Measurements from ENCODE around the gene KCNC4. TPM values are rescaled to one million over a fixed set of nuclear protein-coding genes. Genes with fewer than 3 reads are reported as not detected.

The KCNC4 gene
- total RNA-seq, 5 donors from 2014 or later (not counting 1 experiment from before 2014, with no cell fraction given), result 11.0 to 19.4 (median 15.0) TPM

- Histone ChIP-seq H3K4me3 (ENCODE audit: control insufficient read depth in 1 of 2, extremely low read depth in 1 of 2, low read length in 1 of 2) (no peak overlapping the region), H3K27ac (ENCODE audit: low read length) (no peak overlapping the region), H3K4me1 (ENCODE audit: control insufficient read depth in 1 of 2, extremely low read depth in 1 of 2, insufficient read depth in 2 of 2, low read length in 2 of 2) (no peaks in the 10 kb centered on the region), H3K27me3 (replicated peaks in 1 of 2; ENCODE audit: control insufficient read depth in 2 of 2, extremely low read depth in 1 of 2, insufficient read depth in 2 of 2, low read length in 1 of 2) (peaks cover 0 to 28% of the 10 kb centered on the region in 2 experiments), H3K36me3 (ENCODE audit: control insufficient read depth in 2 of 2, extremely low read depth in 1 of 2, insufficient read depth in 1 of 2, low read length in 1 of 2) (no peaks in the 10 kb centered on the region), H3K9me3 (no peaks in the 10 kb centered on the region)
- Mint-ChIP-seq H3K27me3 (peaks cover 6 to 19% of the 10 kb centered on the region in 2 donors), H3K27ac (no peak overlapping the region), H3K36me3 (no peaks in the 10 kb centered on the region), H3K4me1 (no peaks in the 10 kb centered on the region), H3K9me3 (no peaks in the 10 kb centered on the region), H3K4me3 (no peak overlapping the region)
- DNase-seq (no peak), ATAC-seq (replicated peaks in 1 of 4) (no peak)
- CTCF ChIA-PET, result no interaction called here
- POLR2A ChIA-PET, result no interaction called here
- 83% methylated on average over 3 of the region's 6 CpGs for WGBS (ENCODE audit: insufficient coverage)
Measured at GRCh38 chr1:110165761-110166231, 44.3 kb upstream of the KCNC4 start.

GRCh38 chr1:110166861-110167260 is 43.3 kb upstream of the KCNC4 start:
- ATAC-seq (replicated peaks in 1 of 4) (no peak), DNase-seq (no peak)
- 69% methylated on average over 8 of the region's 11 CpGs for WGBS (ENCODE audit: insufficient coverage)
- no peak overlapping the region for H3K27ac ChIP-seq (ENCODE audit: low read length)
- ChIA-PET CTCF (no interaction called here), POLR2A (no interaction called here)
- H3K4me3 ChIP-seq (ENCODE audit: control insufficient read depth in 1 of 2, extremely low read depth in 1 of 2, low read length in 1 of 2), result no peak overlapping the region
- no peaks in the 10 kb centered on the region for H3K4me1 ChIP-seq (ENCODE audit: control insufficient read depth in 1 of 2, extremely low read depth in 1 of 2, insufficient read depth in 2 of 2, low read length in 2 of 2)
- Mint-ChIP-seq H3K4me3 (no peak overlapping the region), H3K9me3 (no peaks in the 10 kb centered on the region), H3K27ac (no peak overlapping the region), H3K36me3 (no peaks in the 10 kb centered on the region), H3K27me3 (peaks cover 12 to 19% of the 10 kb centered on the region in 2 donors), H3K4me1 (no peaks in the 10 kb centered on the region)
- peaks cover 0 to 33% of the 10 kb centered on the region in 2 experiments for H3K27me3 ChIP-seq (replicated peaks in 1 of 2; ENCODE audit: control insufficient read depth in 2 of 2, extremely low read depth in 1 of 2, insufficient read depth in 2 of 2, low read length in 1 of 2)
- H3K9me3 ChIP-seq, result no peaks in the 10 kb centered on the region
- no peaks in the 10 kb centered on the region for H3K36me3 ChIP-seq (ENCODE audit: control insufficient read depth in 2 of 2, extremely low read depth in 1 of 2, insufficient read depth in 1 of 2, low read length in 1 of 2)

- H3K36me3 Mint-ChIP-seq, result no peaks in the 10 kb centered on the region
- DNase-seq, result no peak
- H3K4me1 ChIP-seq (ENCODE audit: control insufficient read depth in 1 of 2, extremely low read depth in 1 of 2, insufficient read depth in 2 of 2, low read length in 2 of 2), result no peaks in the 10 kb centered on the region
- no peaks in the 10 kb centered on the region for H3K4me1 Mint-ChIP-seq
- H3K27ac ChIP-seq (ENCODE audit: low read length), result no peak overlapping the region
- WGBS (ENCODE audit: insufficient coverage), result 66% methylated on average over 10 of the region's 13 CpGs
- POLR2A ChIA-PET, result no interaction called here
- no peak for ATAC-seq (replicated peaks in 1 of 4)
- no peaks in the 10 kb centered on the region for H3K9me3 Mint-ChIP-seq
- peaks cover 7 to 14% of the 10 kb centered on the region in 2 donors for H3K27me3 Mint-ChIP-seq
- no peak overlapping the region for H3K27ac Mint-ChIP-seq
- peaks cover 0 to 35% of the 10 kb centered on the region in 2 experiments for H3K27me3 ChIP-seq (replicated peaks in 1 of 2; ENCODE audit: control insufficient read depth in 2 of 2, extremely low read depth in 1 of 2, insufficient read depth in 2 of 2, low read length in 1 of 2)
- CTCF ChIA-PET, result no interaction called here
- no peaks in the 10 kb centered on the region for H3K9me3 ChIP-seq
- H3K4me3 ChIP-seq (ENCODE audit: control insufficient read depth in 1 of 2, extremely low read depth in 1 of 2, low read length in 1 of 2), result no peak overlapping the region
- H3K36me3 ChIP-seq (ENCODE audit: control insufficient read depth in 2 of 2, extremely low read depth in 1 of 2, insufficient read depth in 1 of 2, low read length in 1 of 2), result no peaks in the 10 kb centered on the region
- H3K4me3 Mint-ChIP-seq, result no peak overlapping the region
Measured at GRCh38 chr1:110170766-110171733, 39.1 kb upstream of the KCNC4 start.

GRCh38 chr1:110172001-110172400 is 38.1 kb upstream of the KCNC4 start:
- no peaks in the 10 kb centered on the region for H3K9me3 Mint-ChIP-seq
- peaks cover 0 to 42% of the 10 kb centered on the region in 2 experiments for H3K27me3 ChIP-seq (replicated peaks in 1 of 2; ENCODE audit: control insufficient read depth in 2 of 2, extremely low read depth in 1 of 2, insufficient read depth in 2 of 2, low read length in 1 of 2)
- DNase-seq (no peak), ATAC-seq (replicated peaks in 1 of 4) (no peak)
- 71% methylated on average over 6 of the region's 10 CpGs for WGBS (ENCODE audit: insufficient coverage)
- H3K27ac ChIP-seq (ENCODE audit: low read length), result no peak overlapping the region
- no peaks in the 10 kb centered on the region for H3K9me3 ChIP-seq
- no peak overlapping the region for H3K4me3 Mint-ChIP-seq
- no peaks in the 10 kb centered on the region for H3K36me3 ChIP-seq (ENCODE audit: control insufficient read depth in 2 of 2, extremely low read depth in 1 of 2, insufficient read depth in 1 of 2, low read length in 1 of 2)
- no peaks in the 10 kb centered on the region for H3K4me1 ChIP-seq (ENCODE audit: control insufficient read depth in 1 of 2, extremely low read depth in 1 of 2, insufficient read depth in 2 of 2, low read length in 2 of 2)
- CTCF ChIA-PET, result no interaction called here
- H3K27ac Mint-ChIP-seq, result no peak overlapping the region
- no peaks in the 10 kb centered on the region for H3K36me3 Mint-ChIP-seq
- peaks cover 7 to 14% of the 10 kb centered on the region in 2 donors for H3K27me3 Mint-ChIP-seq
- POLR2A ChIA-PET, result no interaction called here
- no peak overlapping the region for H3K4me3 ChIP-seq (ENCODE audit: control insufficient read depth in 1 of 2, extremely low read depth in 1 of 2, low read length in 1 of 2)
- H3K4me1 Mint-ChIP-seq, result no peaks in the 10 kb centered on the region

- Mint-ChIP-seq H3K4me1 (no peaks in the 10 kb centered on the region), H3K27ac (no peak overlapping the region), H3K4me3 (no peak overlapping the region), H3K9me3 (peaks cover 0 to 2% (median 0%) of the 10 kb centered on the region in 3 donors), H3K27me3 (peaks cover 7 to 14% of the 10 kb centered on the region in 2 donors), H3K36me3 (no peaks in the 10 kb centered on the region)
- no peak overlapping the region for H3K4me3 ChIP-seq (ENCODE audit: control insufficient read depth in 1 of 2, extremely low read depth in 1 of 2, low read length in 1 of 2)
- H3K36me3 ChIP-seq (ENCODE audit: control insufficient read depth in 2 of 2, extremely low read depth in 1 of 2, insufficient read depth in 1 of 2, low read length in 1 of 2), result no peaks in the 10 kb centered on the region
- peaks cover 0 to 44% of the 10 kb centered on the region in 2 experiments for H3K27me3 ChIP-seq (replicated peaks in 1 of 2; ENCODE audit: control insufficient read depth in 2 of 2, extremely low read depth in 1 of 2, insufficient read depth in 2 of 2, low read length in 1 of 2)
- H3K9me3 ChIP-seq, result no peaks in the 10 kb centered on the region
- CTCF ChIA-PET, result interaction anchor here in 1 of 2 donors (0.6 kb wide), 1 partner anchor 255 kb away, joined by 3 read pairs; no protein-coding TSS in a partner anchor
- ATAC-seq (replicated peaks in 1 of 4), result no peak
- POLR2A ChIA-PET, result no interaction called here
- 74% methylated on average over 10 of the region's 15 CpGs for WGBS (ENCODE audit: insufficient coverage)
- H3K27ac ChIP-seq (ENCODE audit: low read length), result no peak overlapping the region
- no peaks in the 10 kb centered on the region for H3K4me1 ChIP-seq (ENCODE audit: control insufficient read depth in 1 of 2, extremely low read depth in 1 of 2, insufficient read depth in 2 of 2, low read length in 2 of 2)
- no peak for DNase-seq
Measured at GRCh38 chr1:110173466-110174105, 36.5 kb upstream of the KCNC4 start.

- CTCF ChIA-PET, result no interaction called here
- DNase-seq, result no peak
Measured at GRCh38 chr1:110174961-110175360, 35.2 kb upstream of the KCNC4 start.

More at GRCh38 chr1:110174961-110175360, 35.2 kb upstream of the KCNC4 start:
- no peaks in the 10 kb centered on the region for H3K9me3 ChIP-seq
- Mint-ChIP-seq H3K4me1 (no peaks in the 10 kb centered on the region), H3K4me3 (no peak overlapping the region), H3K36me3 (no peaks in the 10 kb centered on the region), H3K27ac (no peak overlapping the region), H3K27me3 (peaks cover 9 to 14% of the 10 kb centered on the region in 2 donors), H3K9me3 (peaks cover 0 to 5% (median 0%) of the 10 kb centered on the region in 3 donors)
- H3K4me3 ChIP-seq (ENCODE audit: control insufficient read depth in 1 of 2, extremely low read depth in 1 of 2, low read length in 1 of 2), result no peak overlapping the region
- H3K36me3 ChIP-seq (ENCODE audit: control insufficient read depth in 2 of 2, extremely low read depth in 1 of 2, insufficient read depth in 1 of 2, low read length in 1 of 2), result no peaks in the 10 kb centered on the region
- H3K4me1 ChIP-seq (ENCODE audit: control insufficient read depth in 1 of 2, extremely low read depth in 1 of 2, insufficient read depth in 2 of 2, low read length in 2 of 2), result no peaks in the 10 kb centered on the region
- no peak for ATAC-seq (replicated peaks in 1 of 4)
- POLR2A ChIA-PET, result no interaction called here
- 25% methylated on average over 1 of the region's 2 CpGs for WGBS (ENCODE audit: insufficient coverage)
- no peak overlapping the region for H3K27ac ChIP-seq (ENCODE audit: low read length)
- H3K27me3 ChIP-seq (replicated peaks in 1 of 2; ENCODE audit: control insufficient read depth in 2 of 2, extremely low read depth in 1 of 2, insufficient read depth in 2 of 2, low read length in 1 of 2), result peaks cover 0 to 44% of the 10 kb centered on the region in 2 experiments
